GM21576 (cell line): ENCODE data around the gene SPACA7.

Source experiments
- ATAC-seq: cut with Tn5 transposase; IDR thresholded peaks from one replicate; pipeline ENCODE4 v1.9.1; 2021; ENCODE audit warnings: mild to moderate bottlenecking, moderate library complexity; ENCODE audit not compliant: unreplicated experiment

SPACA7 gene

GRCh38 chr13:112376050-112376681, at the start of gene SPACA7:
SPACA7 (plus strand) TSS chr13:112376355; CDS start chr13:112376386, 31 bp downstream.
- ATAC-seq: no peak

GRCh38 chr13:112326821-112327370, 49.3 kb upstream of the SPACA7 start:
- no peak for ATAC-seq

- ATAC-seq: no peak
Measured at GRCh38 chr13:112328936-112329335, 47.2 kb upstream of the SPACA7 start.

GRCh38 chr13:112329376-112329775, 46.8 kb upstream of the SPACA7 start:
- no peak for ATAC-seq

GRCh38 chr13:112330066-112330465, 46.1 kb upstream of the SPACA7 start:
- no peak for ATAC-seq

GRCh38 chr13:112330479-112331381, 45.4 kb upstream of the SPACA7 start:
- ATAC-seq: no peak

- no peak for ATAC-seq
Measured at GRCh38 chr13:112331675-112332074, 44.5 kb upstream of the SPACA7 start.

- no peak for ATAC-seq
Measured at GRCh38 chr13:112332727-112333126, 43.4 kb upstream of the SPACA7 start.

GRCh38 chr13:112333756-112334543, 42.2 kb upstream of the SPACA7 start:
- no peak for ATAC-seq

GRCh38 chr13:112335135-112335534, 41.0 kb upstream of the SPACA7 start:
- ATAC-seq: no peak

- no peak for ATAC-seq
Measured at GRCh38 chr13:112341446-112341845, 34.7 kb upstream of the SPACA7 start.

GRCh38 chr13:112341976-112342735, 34.0 kb upstream of the SPACA7 start:
- ATAC-seq: no peak

GRCh38 chr13:112342841-112343361, 33.3 kb upstream of the SPACA7 start:
- ATAC-seq: no peak

GRCh38 chr13:112343591-112343990, 32.6 kb upstream of the SPACA7 start:
- no peak for ATAC-seq

GRCh38 chr13:112345826-112346172, 30.4 kb upstream of the SPACA7 start:
- no peak for ATAC-seq

- ATAC-seq: no peak
Measured at GRCh38 chr13:112346173-112346898, 29.8 kb upstream of the SPACA7 start.

- no peak for ATAC-seq
Measured at GRCh38 chr13:112346899-112347229, 29.3 kb upstream of the SPACA7 start.

GRCh38 chr13:112347986-112348385, 28.2 kb upstream of the SPACA7 start:
- no peak for ATAC-seq

- ATAC-seq: no peak
Measured at GRCh38 chr13:112348642-112349345, 27.4 kb upstream of the SPACA7 start.
